Heart right ventricle (tissue), 16 donors: ENCODE data around the gene ZNF710. TPM values are rescaled to one million over a fixed set of nuclear protein-coding genes. Genes with fewer than 3 reads are reported as not detected.

Experiments
- ATAC-seq, 8 donors: fragments of 200-7000 bp; cut with Tn5 transposase; one replicate each; pipeline ENCODE4 v1.9.1; 2020; ENCODE audit warnings: mild to moderate bottlenecking in 8 of 8, moderate library complexity in 8 of 8, moderate number of reproducible peaks in 1 of 8
- DNase-seq, 2 donors: peaks; one replicate each; pipeline ENCODE4 v3.0.0-alpha.2; 2020
- H3K27ac ChIP-seq, 10 donors: fragments of 200-600 bp; sonication (generic) in 2 of 10; one replicate each; pipeline versions ENCODE4 v1.5.0 to v1.8.0; 2020 to 2022; ENCODE audit warnings: mild to moderate bottlenecking in 3 of 10
- H3K27me3 ChIP-seq, 7 donors: fragments of 200-600 bp; one replicate each; pipeline ENCODE4 v1.8.0; 2021 to 2022; ENCODE audit warnings: mild to moderate bottlenecking in 2 of 7
- H3K36me3 ChIP-seq, 9 donors: fragments of 200-600 bp; sonication (generic) in 1 of 9; one replicate each; pipeline versions ENCODE4 v1.5.0 to v1.8.0; 2020 to 2022; ENCODE audit warnings: mild to moderate bottlenecking in 2 of 9
- H3K4me1 ChIP-seq, 9 donors: fragments of 200-600 bp; sonication (generic) in 1 of 9; one replicate each; pipeline versions ENCODE4 v1.5.0 to v1.8.0; 2020 to 2022; ENCODE audit warnings: mild to moderate bottlenecking in 4 of 9
- H3K4me3 ChIP-seq, 10 donors: fragments of 200-600 bp; sonication (generic) in 2 of 10; one replicate each; pipeline versions ENCODE4 v1.5.0 to v1.8.0; 2020 to 2022; ENCODE audit warnings: mild to moderate bottlenecking in 7 of 10, moderate library complexity in 2 of 10
- H3K9me3 ChIP-seq, 11 donors: fragments of 200-600 bp in 10 of 11; sonication (generic) in 2 of 11; one replicate each; pipeline versions ENCODE4 v1.5.0 to v1.8.0; 2013 to 2022; ENCODE audit warnings: mild to moderate bottlenecking in 2 of 11, control low read depth in 1 of 11, moderate library complexity in 1 of 11
- WGBS, 2 donors: extraction: QIAGEN DNeasy Blood & Tissue Kit; methylation state at CpG; one replicate each; pipeline ENCODE4 v1.1.7; 2013; ENCODE audit warnings: inconsistent platforms in 1 of 2; 5-methylcytosine and 5-hydroxymethylcytosine counted together
- intact Hi-C, 10 donors: fragments of 100-400 bp; cut with DNase I; formaldehyde crosslinking; loops; one replicate each; pipeline versions ENCODE4 v1.11.1 to v1.14.2; 2022
- polyA plus RNA-seq, 2 donors: library from polyadenylated mRNA; stranded (reverse); fragments of 200-250 nt; gene quantifications; one replicate each; pipeline ENCODE4 v1.2.3, GENCODE V29; 2013
- total RNA-seq, 10 donors: library from RNA; stranded (reverse); fragmentation: NEBNext Ultra II Directional in 3 of 10; extraction: Animal tissue kit (Norgen Biotek cat#: 25700) in 3 of 10; gene quantifications; one replicate each; pipeline versions ENCODE4 v1.2.1 to v1.2.4, GENCODE V29; 2021 to 2023
- TF ChIP-seq, protein P1 (sequence below), 9 donors: fragments of 200-600 bp; sonication (generic) in 2 of 9; IDR thresholded peaks; one replicate each; pipeline versions ENCODE4 v1.5.0 to v1.8.0; 2021 to 2022; ENCODE audit warnings: antibody characterized with exemption in 9 of 9, mild to moderate bottlenecking in 5 of 9, moderate library complexity in 1 of 9
- donor health status: Arrhythmogenic right ventricular cardiomyopathy.
- donor health status: ischemic (EF 13 %, LVEDD 7.1; RV severe dilation, severe dysfunction).
- donor health status: healthy with polysubstance abuse.
- donor health status: DM: no; HTN: yes; CAD: no.
- donor health status: DM: no; HTN: no; CAD: no.
- donor health status: ischemic (EF 25% LVEDD 6.9; RV normal size, moderate dysfunction).
- donor health status: ischemic (EF 25% LVEDD 5.7; RV mildly dilated, moderate dysfunction).
- donor health status: healthy.
- donor health status: DM: yes; HTN: yes; CAD: no.
- donor health status: Ischemic cardiomyopathy.
- donor health status: ischemic (EF 35%, LVEDD 5.7; RV mildly dilated, moderate dysfunction).
- donor health status: nonischemic (EF 11% LVEDD 7.7; RV severe dilation, severe dysfunction).
- donor health status: DM: yes; HTN: yes; CAD: no.
- donor health status: PGD.
- donor health status: ischemic (EF 29% LVEDD 5.4; RV normal size, mild dysfunction).
- donor health status: nonischemic (EF 23%, LVEDD 6.1; RV moderate dilation, normal function).

ZNF710 gene
- total and polyA plus RNA-seq, 12 donors: 2.8 to 19.8 (median 3.9) TPM

DNA sequence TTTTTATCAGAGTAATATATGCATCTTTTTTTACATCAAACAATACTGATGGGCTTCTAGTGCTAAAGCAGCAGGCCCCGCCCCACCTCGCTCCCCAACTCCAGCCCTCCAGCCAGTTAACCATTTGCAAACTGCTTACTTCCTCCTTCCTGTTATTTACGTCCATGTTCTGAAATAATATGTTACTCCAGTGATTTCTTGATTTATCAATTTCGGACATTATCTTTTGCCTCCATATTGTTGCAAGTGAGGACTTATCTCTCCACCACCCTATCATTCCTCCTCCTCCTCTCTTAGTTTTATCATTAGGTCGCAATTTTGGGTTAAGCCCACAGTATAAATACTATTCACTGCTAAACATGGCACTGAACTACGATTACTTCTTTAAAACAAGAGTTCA is 39.5 kb downstream of the ZNF710 start:
- intact Hi-C loops: no loop called here
- Histone ChIP-seq H3K36me3 (no peaks in the 10 kb centered on the region), H3K9me3 (no peaks in the 10 kb centered on the region), H3K4me1 (peaks cover 0 to 61% (median 30%) of the 10 kb centered on the region in 9 donors), H3K27ac (peak overlapping the region in 1 of 10 donors; percentile 65), H3K27me3 (no peaks in the 10 kb centered on the region), H3K4me3 (no peak overlapping the region)
- no peak for DNase-seq
- ATAC-seq: no peak
- WGBS, 2 donors: 62 to 71% methylated on average over 6 of the region's 6 CpGs
- TF ChIP-seq, protein P1, sequence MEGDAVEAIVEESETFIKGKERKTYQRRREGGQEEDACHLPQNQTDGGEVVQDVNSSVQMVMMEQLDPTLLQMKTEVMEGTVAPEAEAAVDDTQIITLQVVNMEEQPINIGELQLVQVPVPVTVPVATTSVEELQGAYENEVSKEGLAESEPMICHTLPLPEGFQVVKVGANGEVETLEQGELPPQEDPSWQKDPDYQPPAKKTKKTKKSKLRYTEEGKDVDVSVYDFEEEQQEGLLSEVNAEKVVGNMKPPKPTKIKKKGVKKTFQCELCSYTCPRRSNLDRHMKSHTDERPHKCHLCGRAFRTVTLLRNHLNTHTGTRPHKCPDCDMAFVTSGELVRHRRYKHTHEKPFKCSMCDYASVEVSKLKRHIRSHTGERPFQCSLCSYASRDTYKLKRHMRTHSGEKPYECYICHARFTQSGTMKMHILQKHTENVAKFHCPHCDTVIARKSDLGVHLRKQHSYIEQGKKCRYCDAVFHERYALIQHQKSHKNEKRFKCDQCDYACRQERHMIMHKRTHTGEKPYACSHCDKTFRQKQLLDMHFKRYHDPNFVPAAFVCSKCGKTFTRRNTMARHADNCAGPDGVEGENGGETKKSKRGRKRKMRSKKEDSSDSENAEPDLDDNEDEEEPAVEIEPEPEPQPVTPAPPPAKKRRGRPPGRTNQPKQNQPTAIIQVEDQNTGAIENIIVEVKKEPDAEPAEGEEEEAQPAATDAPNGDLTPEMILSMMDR (IDR thresholded peaks at IDR 0.05): no peak

DNA sequence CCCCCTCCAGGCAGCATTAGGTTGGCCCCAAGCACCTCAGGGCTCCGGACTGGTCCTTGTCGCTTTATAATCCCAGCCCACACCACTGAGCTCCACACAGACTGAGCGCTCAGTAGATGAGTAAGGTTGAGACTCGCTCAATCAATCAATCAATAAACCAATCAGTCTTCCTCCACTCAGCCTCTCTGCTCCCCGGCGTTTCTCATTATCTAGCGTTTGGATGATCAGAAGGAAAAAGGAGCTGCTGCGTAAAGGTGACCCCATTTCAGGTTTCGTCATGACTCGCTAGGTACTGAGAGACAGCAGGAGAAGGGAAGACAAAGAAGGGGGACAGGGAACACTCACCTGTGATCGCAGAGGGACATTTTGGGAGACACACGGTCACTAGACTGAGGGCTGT is 41.2 kb downstream of the ZNF710 start:
- Histone ChIP-seq H3K27me3 (no peaks in the 10 kb centered on the region), H3K9me3 (no peaks in the 10 kb centered on the region), H3K27ac (no peak overlapping the region), H3K36me3 (no peaks in the 10 kb centered on the region), H3K4me1 (peaks cover 3 to 58% (median 22%) of the 10 kb centered on the region in 9 donors), H3K4me3 (no peak overlapping the region)
- 95 to 98% methylated on average over 12 of the region's 12 CpGs for WGBS, 2 donors
- TF ChIP-seq, protein P1 (IDR thresholded peaks at IDR 0.05): no peak
- intact Hi-C loops: no loop called here
- DNase-seq (no peak), ATAC-seq (no peak)

DNA sequence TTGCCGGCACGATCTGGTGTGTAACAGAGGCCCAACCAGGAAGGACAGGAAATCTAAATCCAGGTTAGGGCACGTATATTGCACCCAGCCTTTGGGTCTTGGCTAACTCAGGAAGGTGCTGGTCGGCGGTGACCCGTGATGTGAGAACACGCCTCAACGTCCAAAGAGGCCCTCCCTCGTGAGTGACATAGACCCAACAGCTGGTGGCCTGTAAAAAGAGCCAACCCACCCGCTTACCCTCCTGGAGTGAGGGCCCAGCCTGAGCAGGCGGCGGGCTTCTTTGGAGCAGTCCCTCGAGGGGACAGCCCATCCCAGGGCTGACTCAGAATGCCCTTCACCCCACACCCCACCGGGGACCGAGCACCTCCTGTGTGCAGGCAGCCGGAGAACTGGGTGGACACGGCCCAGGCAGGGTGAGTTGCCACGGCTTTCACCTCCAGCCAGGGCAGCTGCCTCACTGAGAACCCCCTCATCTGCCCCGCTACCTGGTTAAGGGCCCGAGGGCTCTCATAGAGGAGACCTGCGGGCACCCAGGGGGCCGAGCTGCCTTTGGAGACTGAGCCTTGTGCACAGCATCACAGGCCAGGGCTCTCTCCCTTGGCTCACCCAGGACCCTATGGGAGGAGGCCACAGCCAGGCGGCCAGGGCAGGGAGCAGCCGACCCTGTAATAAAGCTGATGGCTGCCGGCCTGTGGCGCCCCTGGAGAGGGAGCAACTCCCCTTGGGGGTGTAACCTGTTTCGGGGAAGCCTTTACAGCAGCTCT is 41.8 kb downstream of the ZNF710 start:
- peak in 1 of 8 donors; percentile 18 for ATAC-seq
- Histone ChIP-seq H3K36me3 (no peaks in the 10 kb centered on the region), H3K27ac (peak overlapping the region in 1 of 10 donors; percentile 8), H3K27me3 (no peaks in the 10 kb centered on the region), H3K4me1 (peaks cover 3 to 58% (median 22%) of the 10 kb centered on the region in 9 donors), H3K9me3 (no peaks in the 10 kb centered on the region), H3K4me3 (no peak overlapping the region)
- intact Hi-C loops: no loop called here
- WGBS, 2 donors: 93 to 95% methylated on average over 27 of the region's 27 CpGs
- TF ChIP-seq, protein P1 (IDR thresholded peaks at IDR 0.05): no peak
- DNase-seq: no peak

DNA sequence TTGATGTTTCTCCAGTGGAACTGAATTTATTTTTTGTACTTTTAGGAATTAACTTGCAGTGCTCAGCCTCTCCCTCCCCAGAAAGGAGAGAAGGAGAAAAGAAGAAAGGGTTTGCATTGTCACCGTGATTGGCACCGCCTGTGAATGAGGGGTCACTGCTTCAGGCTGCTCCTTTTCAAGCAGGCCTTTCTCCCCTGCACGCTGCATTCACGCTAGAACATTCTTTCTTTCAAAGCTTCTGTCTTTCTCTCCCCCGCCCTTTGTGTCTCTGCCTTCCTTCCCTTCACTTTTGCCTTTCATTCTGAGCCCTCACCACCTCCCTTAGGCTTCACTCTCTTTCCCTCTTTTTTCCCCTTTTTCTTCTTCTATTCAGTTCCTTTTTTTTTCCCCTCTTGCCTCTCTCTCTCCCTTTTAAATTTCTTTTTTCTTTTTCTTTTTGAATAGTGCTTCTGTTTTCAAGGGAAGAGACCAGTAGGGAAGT is 42.4 kb downstream of the ZNF710 start:
- Histone ChIP-seq H3K27me3 (no peaks in the 10 kb centered on the region), H3K9me3 (no peaks in the 10 kb centered on the region), H3K27ac (peak overlapping the region in 1 of 10 donors; percentile 8), H3K4me1 (peaks cover 3 to 53% (median 23%) of the 10 kb centered on the region in 9 donors), H3K4me3 (no peak overlapping the region), H3K36me3 (no peaks in the 10 kb centered on the region)
- WGBS, 2 donors: 96 to 98% methylated on average over 5 of the region's 5 CpGs
- intact Hi-C loops: no loop called here
- DNase-seq: no peak
- TF ChIP-seq, protein P1 (IDR thresholded peaks at IDR 0.05): no peak
- no peak for ATAC-seq
